Kidney (tissue), 14 donors: ENCODE results near the gene MAFG. TPM values are rescaled to one million over a fixed set of nuclear protein-coding genes. Genes with fewer than 3 reads are reported as not detected.

Source experiments
- DNase-seq, 5 donors: peaks; one replicate each; pipeline ENCODE4 v3.0.0-alpha.2; 2013 to 2020
- FAIRE-seq: peaks from 2 replicates; lab custom pipeline; 2012; peaks lifted over from hg19 to GRCh38; lab: Jason Lieb, UNC
- H3K27ac ChIP-seq, 2 donors: one replicate each; pipeline ENCODE4 v1.7.0; 2013; ENCODE audit warnings: low read depth in 2 of 2, low read length in 2 of 2, inconsistent platforms in 1 of 2
- H3K27me3 ChIP-seq: one replicate; pipeline ENCODE4 v1.7.1; 2013; ENCODE audit warnings: low read length, inconsistent platforms; ENCODE audit not compliant: control insufficient read depth, insufficient read depth
- H3K36me3 ChIP-seq, 3 donors: one replicate each; pipeline versions ENCODE4 v1.7.0 to v1.7.1; 2013; ENCODE audit warnings: low read length in 3 of 3, control low read depth in 1 of 3, inconsistent platforms in 1 of 3; ENCODE audit not compliant: insufficient read depth in 3 of 3, control insufficient read depth in 2 of 3
- H3K4me1 ChIP-seq, 3 donors: one replicate each; pipeline versions ENCODE4 v1.7.0 to v1.7.1; 2013; ENCODE audit warnings: low read length in 3 of 3, inconsistent platforms in 1 of 3, low read depth in 1 of 3; ENCODE audit not compliant: control insufficient read depth in 2 of 3, insufficient read depth in 2 of 3
- H3K4me3 ChIP-seq, 3 donors: one replicate each; pipeline versions ENCODE4 v1.7.0 to v1.8.1; 2013; ENCODE audit warnings: low read length in 3 of 3, control low read depth in 1 of 3, inconsistent platforms in 1 of 3
- H3K9ac ChIP-seq, 3 donors: one replicate each; pipeline versions ENCODE4 v1.7.0 to v1.7.1; 2013; ENCODE audit warnings: low read length in 3 of 3, control low read depth in 1 of 3, inconsistent platforms in 1 of 3
- H3K9me3 ChIP-seq, 3 donors: one replicate each; pipeline versions ENCODE4 v1.7.0 to v1.7.1; 2013; ENCODE audit warnings: low read length in 3 of 3, control low read depth in 1 of 3, inconsistent platforms in 1 of 3; ENCODE audit not compliant: control insufficient read depth in 2 of 3, insufficient read depth in 1 of 3
- CTCF ChIP-seq: IDR thresholded peaks from 3 replicates; pipeline ENCODE4 v1.5.1; 2012; ENCODE audit warnings: mild to moderate bottlenecking, moderate library complexity, borderline replicate concordance; ENCODE audit not compliant: insufficient read depth; ENCODE audit errors: extremely low read depth
- intact Hi-C: fragments of 100-400 bp; cut with DNase I; formaldehyde crosslinking; loops from one replicate; pipeline ENCODE4 v1.11.1; 2022
- polyA plus RNA-seq: library from polyadenylated mRNA; stranded (reverse); fragments of 350-450 nt; fragmentation: Illumina TruSeq; extraction: RNeasy Lipid Tissue Mini Kit (QIAGEN cat#74804); gene quantifications from one replicate; pipeline ENCODE4 v1.2.3, GENCODE V29; 2014; ENCODE audit warnings: low read depth, low replicate concordance; ENCODE audit not compliant: insufficient read depth
- total RNA-seq: library from RNA; stranded (reverse); fragmentation: NEBNext Ultra II Directional; extraction: Animal tissue kit (Norgen Biotek cat#: 25700); gene quantifications from one replicate; pipeline ENCODE4 v1.2.1, GENCODE V29; 2021
- donor health status: control.
- donor health status: control.
- donor health status: control.
- donor health status: control.
- donor health status: control.
- donor health status: DM: yes; HTN: yes; CAD: no.
- donor health status: Normal renal cell carcinoma (clear cell type).

MAFG gene
- total and polyA plus RNA-seq, 2 donors from 2014 or later: 8.3 to 18.2 TPM

- H3K27ac ChIP-seq: no peak overlapping the region
- no peak overlapping the region for H3K9ac ChIP-seq
- TF ChIP-seq CTCF: no peak
- no peak overlapping the region for H3K4me3 ChIP-seq
- no peaks in the 10 kb centered on the region for H3K36me3 ChIP-seq
- H3K9me3 ChIP-seq: no peaks in the 10 kb centered on the region
- intact Hi-C loops: no loop called here
- no peak for FAIRE-seq
- H3K4me1 ChIP-seq: peaks cover 0 to 20% (median 14%) of the 10 kb centered on the region in 3 donors
- no peaks in the 10 kb centered on the region for H3K27me3 ChIP-seq
- peak in 1 of 5 donors; percentile 65 for DNase-seq
Measured at GRCh38 chr17:81929253-81930141, 2.0 kb upstream of the MAFG start.

- Histone ChIP-seq H3K4me3 (peak overlapping the region in 1 of 3 donors; percentile 48), H3K36me3 (no peaks in the 10 kb centered on the region), H3K4me1 (peaks cover 0 to 28% (median 22%) of the 10 kb centered on the region in 3 donors), H3K27me3 (no peaks in the 10 kb centered on the region), H3K9me3 (no peaks in the 10 kb centered on the region), H3K27ac (no peak overlapping the region), H3K9ac (no peak overlapping the region)
- TF ChIP-seq CTCF: no peak
- no peak for FAIRE-seq
- intact Hi-C loops: no loop called here
- peak in 2 of 5 donors; percentile 40 to 71 for DNase-seq
Measured at GRCh38 chr17:81928544-81929252, 1.2 kb upstream of the MAFG start.

GRCh38 chr17:81927152-81927652 is 333 bp downstream of the MAFG start:
- H3K4me1 ChIP-seq: peaks cover 0 to 37% (median 23%) of the 10 kb centered on the region in 3 donors
- H3K4me3 ChIP-seq: peak overlapping the region in 2 of 3 donors; percentile 59 to 68
- H3K27ac ChIP-seq: peak overlapping the region; percentile 78 to 91
- intact Hi-C loops: no loop called here
- no peak for DNase-seq
- no peak for FAIRE-seq
- no peak for TF ChIP-seq CTCF
- H3K27me3 ChIP-seq: no peaks in the 10 kb centered on the region
- H3K36me3 ChIP-seq: peaks cover 0 to 2% (median 2%) of the 10 kb centered on the region in 3 donors
- no peaks in the 10 kb centered on the region for H3K9me3 ChIP-seq
- H3K9ac ChIP-seq: peak overlapping the region in 2 of 3 donors; percentile 25 to 80
